ENCODE data around the gene OPN4. TPM values are rescaled to one million over a fixed set of nuclear protein-coding genes. Genes with fewer than 3 reads are reported as not detected.

OPN4 gene
- total and polyA plus RNA-seq, 9 of the 15 experiments (the other 6 are each of a cell fraction or from before 2014, with no cell fraction given): not detected

- no peak overlapping the region for H3K4me3 ChIP-seq
- WGBS (ENCODE audit: insufficient coverage, low coverage, missing lambda C conversion rate): 10% methylated on average over 5 of the region's 9 CpGs
- peaks cover 3% of the 10 kb centered on the region for H3K9me1 ChIP-seq (ENCODE audit: control insufficient read depth, insufficient read depth, low read length)
- no peak for DNase-seq (ENCODE audit: extremely low read depth in 1 of 4, low spot score in 3 of 4)
- ChIA-PET POLR2A (no interaction called here), CTCF (ENCODE audit: low intra/inter-chr PET ratio) (interaction anchor here (0.6 to 0.7 kb wide), 2 partner anchors 14 to 201 kb away, joined by 3 to 4 read pairs; no protein-coding TSS in a partner anchor)
- peaks cover 0 to 3% of the 10 kb centered on the region in 2 experiments; a peak in 3 of 5 replicates for H3K4me1 ChIP-seq (replicated peaks in 1 of 2; ENCODE audit: control insufficient read depth in 2 of 2, insufficient read depth in 2 of 2, low read length in 2 of 2)
- no peak overlapping the region for H3K4me2 ChIP-seq (ENCODE audit: insufficient read depth, low read length)
- H2AFZ ChIP-seq (ENCODE audit: low read depth, low read length): no peak overlapping the region
- no peak for ATAC-seq
- FAIRE-seq: no peak
- H3K27ac ChIP-seq (ENCODE audit: extremely low read depth, low read depth, low read length): no peak overlapping the region
- H3K27me3 ChIP-seq (ENCODE audit: control insufficient read depth in 2 of 2, insufficient read depth in 2 of 2, low read length in 2 of 2): peaks cover 0 to 22% of the 10 kb centered on the region in 2 experiments; a peak in 2 of 5 replicates
- no peaks in the 10 kb centered on the region for H3K9me3 ChIP-seq (replicated peaks; ENCODE audit: control insufficient read depth, insufficient read depth, low read depth, low read length)
- H4K20me1 ChIP-seq (replicated peaks; ENCODE audit: control insufficient read depth, insufficient read depth, low read length): no peaks in the 10 kb centered on the region
- in situ Hi-C loops (cut with MboI) (no loop called here), intact Hi-C loops (cut with micrococcal nuclease) (no loop called here)
- no peak overlapping the region for H3K9ac ChIP-seq (ENCODE audit: insufficient read depth in 1 of 2, low read depth in 2 of 2, low read length in 2 of 2)
- BruUV-seq (replicated peaks): no TSS peak
- no peaks in the 10 kb centered on the region for H3K79me2 ChIP-seq (ENCODE audit: control insufficient read depth, insufficient read depth, low read length)
- H3K36me3 ChIP-seq (ENCODE audit: control insufficient read depth, insufficient read depth, low read length): no peaks in the 10 kb centered on the region
- no peak for TF ChIP-seq ZBTB43 (CRISPR knock-in tag; IDR thresholded peaks at IDR 0.05)
- no peak for TF ChIP-seq TEAD4 (IDR thresholded peaks at IDR 0.05; ENCODE audit: low read length)
- no peak for TF ChIP-seq TEAD4 (CRISPR knock-in tag; IDR thresholded peaks at IDR 0.05; ENCODE audit: borderline replicate concordance)
- no peak for TF ChIP-seq ATF4 (CRISPR knock-in tag; IDR thresholded peaks at IDR 0.05)
- no peak for TF ChIP-seq EP400 (IDR thresholded peaks at IDR 0.05)
- TF ChIP-seq ZNF41 (CRISPR knock-in tag; conservative IDR thresholded peaks at IDR 0.05): no peak
- TF ChIP-seq FIP1L1 (IDR thresholded peaks at IDR 0.05; ENCODE audit: low read depth, low read length, poor library complexity, severe bottlenecking): no peak
- TF ChIP-seq MTA3 (IDR thresholded peaks at IDR 0.05; ENCODE audit: borderline replicate concordance): no peak
- TF ChIP-seq HDAC3 (IDR thresholded peaks at IDR 0.05; ENCODE audit: borderline replicate concordance, partially characterized antibody): no peak
- TF ChIP-seq PRDM10 (IDR thresholded peaks at IDR 0.05; ENCODE audit: partially characterized antibody): no peak
- TF ChIP-seq RAD21 (CRISPR knock-in tag; conservative IDR thresholded peaks at IDR 0.05 in 1 of 2, IDR thresholded peaks at IDR 0.05 in 1 of 2): peak in 1 of 2 experiments; percentile 32; a peak in 1 of 4 replicates
- peak; percentile 28 to 31 (median 29); a peak in 3 of 6 replicates for TF ChIP-seq CTCF (IDR thresholded peaks at IDR 0.05 in 2 of 3, conservative IDR thresholded peaks at IDR 0.05 in 1 of 3; ENCODE audit: insufficient read depth in 2 of 3, low read depth in 1 of 3, low read length in 3 of 3)
These were observed 44.0 kb downstream of the OPN4 start for GRCh38 chr10:86698207-86698940.
